GM21526 (cell line): ENCODE data around the gene MCC.

Source experiments
- ATAC-seq: cut with Tn5 transposase; IDR thresholded peaks from one replicate; pipeline ENCODE4 v1.9.1; 2021; ENCODE audit warnings: moderate library complexity; ENCODE audit not compliant: unreplicated experiment, low FRiP score

The MCC gene

GRCh38 chr5:113232221-113232620 lies 256.0 kb downstream of the MCC start:
- no peak for ATAC-seq

GRCh38 chr5:113231653-113232000 lies 256.6 kb downstream of the MCC start:
- ATAC-seq, result no peak

- ATAC-seq, result no peak
These were observed 257.3 kb downstream of the MCC start for GRCh38 chr5:113230711-113231652.

GRCh38 chr5:113227798-113228197 lies 260.5 kb downstream of the MCC start:
- no peak for ATAC-seq

- ATAC-seq, result no peak
These were observed 262.0 kb downstream of the MCC start for GRCh38 chr5:113226116-113226736.

GRCh38 chr5:113225259-113225658 lies 263.0 kb downstream of the MCC start:
- no peak for ATAC-seq

- ATAC-seq, result no peak
These were observed 263.6 kb downstream of the MCC start for GRCh38 chr5:113224605-113225065.

GRCh38 chr5:113223831-113224604 lies 264.2 kb downstream of the MCC start:
- ATAC-seq, result no peak

- ATAC-seq, result no peak
These were observed 264.9 kb downstream of the MCC start for GRCh38 chr5:113223315-113223714.

- ATAC-seq, result no peak
These were observed 266.7 kb downstream of the MCC start for GRCh38 chr5:113221294-113222176.

GRCh38 chr5:113219695-113220094 lies 268.6 kb downstream of the MCC start:
- ATAC-seq, result no peak

GRCh38 chr5:113218906-113219517 lies 269.2 kb downstream of the MCC start:
- no peak for ATAC-seq

- ATAC-seq, result no peak
These were observed 270.1 kb downstream of the MCC start for GRCh38 chr5:113218200-113218599.

GRCh38 chr5:113217619-113218184 lies 270.6 kb downstream of the MCC start:
- no peak for ATAC-seq

GRCh38 chr5:113216545-113216944 lies 271.7 kb downstream of the MCC start:
- no peak for ATAC-seq

GRCh38 chr5:113215401-113216060 lies 272.7 kb downstream of the MCC start:
- ATAC-seq, result no peak

GRCh38 chr5:113214606-113215323 lies 273.5 kb downstream of the MCC start:
- no peak for ATAC-seq
